ENCODE data around the gene MPPED2. TPM values are rescaled to one million over a fixed set of nuclear protein-coding genes. Genes with fewer than 3 reads are reported as not detected.

Gene MPPED2
- total and polyA plus RNA-seq, 2 of the 13 experiments (the other 11 are each of a cell fraction or from before 2014, with no cell fraction given): not detected

DNA sequence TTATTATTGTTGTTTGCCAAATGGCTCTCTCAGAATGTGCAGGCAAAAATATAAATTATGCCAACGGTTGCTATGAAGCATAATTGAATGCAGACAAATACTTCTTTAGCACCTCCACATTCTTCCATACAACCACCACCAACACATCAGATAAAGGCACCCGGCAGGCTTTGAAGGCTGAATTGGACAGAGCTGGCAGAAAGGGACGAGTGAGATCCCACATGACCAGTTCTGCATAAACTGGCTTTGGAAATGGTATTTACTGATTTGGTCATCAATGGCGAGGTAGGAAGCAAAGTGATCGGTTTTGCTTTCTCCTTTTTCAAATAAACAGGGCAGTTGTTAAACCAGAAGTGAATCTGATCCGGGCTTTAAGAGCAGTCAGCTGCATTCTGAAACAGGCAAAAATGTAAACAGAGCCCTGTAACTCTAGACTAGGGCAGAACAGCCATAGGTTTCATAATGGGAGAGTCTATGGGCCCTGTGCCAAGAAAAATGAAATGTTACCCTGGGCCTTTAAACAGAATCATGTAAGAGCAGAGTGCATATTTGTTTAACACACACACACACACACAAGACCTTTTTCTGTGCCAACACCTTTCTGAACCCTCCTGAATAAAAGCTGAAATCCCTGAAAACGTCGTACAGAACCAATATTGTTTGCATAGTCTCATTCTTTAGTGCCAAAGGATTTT, 97.7 kb downstream of the MPPED2 start (continued):
- TF ChIP-seq, protein P1, sequence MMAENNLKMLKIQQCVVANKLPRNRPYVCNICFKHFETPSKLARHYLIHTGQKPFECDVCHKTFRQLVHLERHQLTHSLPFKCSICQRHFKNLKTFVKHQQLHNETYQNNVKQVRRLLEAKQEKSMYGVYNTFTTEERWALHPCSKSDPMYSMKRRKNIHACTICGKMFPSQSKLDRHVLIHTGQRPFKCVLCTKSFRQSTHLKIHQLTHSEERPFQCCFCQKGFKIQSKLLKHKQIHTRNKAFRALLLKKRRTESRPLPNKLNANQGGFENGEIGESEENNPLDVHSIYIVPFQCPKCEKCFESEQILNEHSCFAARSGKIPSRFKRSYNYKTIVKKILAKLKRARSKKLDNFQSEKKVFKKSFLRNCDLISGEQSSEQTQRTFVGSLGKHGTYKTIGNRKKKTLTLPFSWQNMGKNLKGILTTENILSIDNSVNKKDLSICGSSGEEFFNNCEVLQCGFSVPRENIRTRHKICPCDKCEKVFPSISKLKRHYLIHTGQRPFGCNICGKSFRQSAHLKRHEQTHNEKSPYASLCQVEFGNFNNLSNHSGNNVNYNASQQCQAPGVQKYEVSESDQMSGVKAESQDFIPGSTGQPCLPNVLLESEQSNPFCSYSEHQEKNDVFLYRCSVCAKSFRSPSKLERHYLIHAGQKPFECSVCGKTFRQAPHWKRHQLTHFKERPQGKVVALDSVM (CRISPR knock-in tag; IDR thresholded peaks at IDR 0.05): no peak
- TF ChIP-seq, protein P2, sequence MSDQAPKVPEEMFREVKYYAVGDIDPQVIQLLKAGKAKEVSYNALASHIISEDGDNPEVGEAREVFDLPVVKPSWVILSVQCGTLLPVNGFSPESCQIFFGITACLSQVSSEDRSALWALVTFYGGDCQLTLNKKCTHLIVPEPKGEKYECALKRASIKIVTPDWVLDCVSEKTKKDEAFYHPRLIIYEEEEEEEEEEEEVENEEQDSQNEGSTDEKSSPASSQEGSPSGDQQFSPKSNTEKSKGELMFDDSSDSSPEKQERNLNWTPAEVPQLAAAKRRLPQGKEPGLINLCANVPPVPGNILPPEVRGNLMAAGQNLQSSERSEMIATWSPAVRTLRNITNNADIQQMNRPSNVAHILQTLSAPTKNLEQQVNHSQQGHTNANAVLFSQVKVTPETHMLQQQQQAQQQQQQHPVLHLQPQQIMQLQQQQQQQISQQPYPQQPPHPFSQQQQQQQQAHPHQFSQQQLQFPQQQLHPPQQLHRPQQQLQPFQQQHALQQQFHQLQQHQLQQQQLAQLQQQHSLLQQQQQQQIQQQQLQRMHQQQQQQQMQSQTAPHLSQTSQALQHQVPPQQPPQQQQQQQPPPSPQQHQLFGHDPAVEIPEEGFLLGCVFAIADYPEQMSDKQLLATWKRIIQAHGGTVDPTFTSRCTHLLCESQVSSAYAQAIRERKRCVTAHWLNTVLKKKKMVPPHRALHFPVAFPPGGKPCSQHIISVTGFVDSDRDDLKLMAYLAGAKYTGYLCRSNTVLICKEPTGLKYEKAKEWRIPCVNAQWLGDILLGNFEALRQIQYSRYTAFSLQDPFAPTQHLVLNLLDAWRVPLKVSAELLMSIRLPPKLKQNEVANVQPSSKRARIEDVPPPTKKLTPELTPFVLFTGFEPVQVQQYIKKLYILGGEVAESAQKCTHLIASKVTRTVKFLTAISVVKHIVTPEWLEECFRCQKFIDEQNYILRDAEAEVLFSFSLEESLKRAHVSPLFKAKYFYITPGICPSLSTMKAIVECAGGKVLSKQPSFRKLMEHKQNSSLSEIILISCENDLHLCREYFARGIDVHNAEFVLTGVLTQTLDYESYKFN (CRISPR knock-in tag; conservative IDR thresholded peaks at IDR 0.05): peak; percentile 88
- TF ChIP-seq MAFG (CRISPR knock-in tag; IDR thresholded peaks at IDR 0.05) (no peak), ZNF839 (CRISPR knock-in tag; IDR thresholded peaks at IDR 0.05; ENCODE audit: borderline replicate concordance) (no peak), ZNF775 (CRISPR knock-in tag; IDR thresholded peaks at IDR 0.05; ENCODE audit: borderline replicate concordance) (no peak), SP5 (CRISPR knock-in tag; IDR thresholded peaks at IDR 0.05; ENCODE audit: borderline replicate concordance, low read depth) (no peak), RCOR2 (CRISPR knock-in tag; IDR thresholded peaks at IDR 0.05) (no peak), DNMT1 (CRISPR knock-in tag; IDR thresholded peaks at IDR 0.05) (no peak), NR2F2 (IDR thresholded peaks at IDR 0.05; ENCODE audit: borderline replicate concordance, low read depth) (0 out of 2 replicates have a peak, but pooled peaks have one; percentile 43), YEATS2 (CRISPR knock-in tag; IDR thresholded peaks at IDR 0.05; ENCODE audit: borderline replicate concordance) (peak; percentile 50; the same call in 1 of the 2 replicates), RFX3 (CRISPR knock-in tag; IDR thresholded peaks at IDR 0.05) (no peak), ESRRA (CRISPR knock-in tag; IDR thresholded peaks at IDR 0.05; ENCODE audit: low read depth) (no peak), RBM39 (IDR thresholded peaks at IDR 0.05; ENCODE audit: low read depth, low read length, poor library complexity, severe bottlenecking) (no peak), PLRG1 (conservative IDR thresholded peaks at IDR 0.05) (no peak), KDM5B (CRISPR knock-in tag; IDR thresholded peaks at IDR 0.05; ENCODE audit: borderline replicate concordance) (no peak), ZNF644 (CRISPR knock-in tag; IDR thresholded peaks at IDR 0.05; ENCODE audit: low read depth) (peak; percentile 36; the same call in 1 of the 2 replicates)
- TF ChIP-seq, protein P3, sequence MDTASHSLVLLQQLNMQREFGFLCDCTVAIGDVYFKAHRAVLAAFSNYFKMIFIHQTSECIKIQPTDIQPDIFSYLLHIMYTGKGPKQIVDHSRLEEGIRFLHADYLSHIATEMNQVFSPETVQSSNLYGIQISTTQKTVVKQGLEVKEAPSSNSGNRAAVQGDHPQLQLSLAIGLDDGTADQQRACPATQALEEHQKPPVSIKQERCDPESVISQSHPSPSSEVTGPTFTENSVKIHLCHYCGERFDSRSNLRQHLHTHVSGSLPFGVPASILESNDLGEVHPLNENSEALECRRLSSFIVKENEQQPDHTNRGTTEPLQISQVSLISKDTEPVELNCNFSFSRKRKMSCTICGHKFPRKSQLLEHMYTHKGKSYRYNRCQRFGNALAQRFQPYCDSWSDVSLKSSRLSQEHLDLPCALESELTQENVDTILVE (CRISPR knock-in tag; IDR thresholded peaks at IDR 0.05): 0 out of 2 replicates have a peak, but pooled peaks have one; percentile 27
- TF ChIP-seq, protein P4, sequence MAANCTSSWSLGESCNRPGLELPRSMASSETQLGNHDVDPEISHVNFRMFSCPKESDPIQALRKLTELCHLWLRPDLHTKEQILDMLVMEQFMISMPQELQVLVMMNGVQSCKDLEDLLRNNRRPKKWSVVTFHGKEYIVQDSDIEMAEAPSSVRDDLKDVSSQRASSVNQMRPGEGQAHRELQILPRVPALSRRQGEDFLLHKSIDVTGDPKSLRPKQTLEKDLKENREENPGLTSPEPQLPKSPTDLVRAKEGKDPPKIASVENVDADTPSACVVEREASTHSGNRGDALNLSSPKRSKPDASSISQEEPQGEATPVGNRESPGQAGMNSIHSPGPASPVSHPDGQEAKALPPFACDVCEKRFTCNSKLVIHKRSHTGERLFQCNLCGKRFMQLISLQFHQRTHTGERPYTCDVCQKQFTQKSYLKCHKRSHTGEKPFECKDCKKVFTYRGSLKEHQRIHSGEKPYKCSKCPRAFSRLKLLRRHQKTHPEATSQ (CRISPR knock-in tag; IDR thresholded peaks at IDR 0.05; ENCODE audit: borderline replicate concordance): no peak
- TF ChIP-seq, protein P5, sequence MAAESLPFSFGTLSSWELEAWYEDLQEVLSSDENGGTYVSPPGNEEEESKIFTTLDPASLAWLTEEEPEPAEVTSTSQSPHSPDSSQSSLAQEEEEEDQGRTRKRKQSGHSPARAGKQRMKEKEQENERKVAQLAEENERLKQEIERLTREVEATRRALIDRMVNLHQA (CRISPR knock-in tag; IDR thresholded peaks at IDR 0.05): no peak
- TF ChIP-seq, protein P6, sequence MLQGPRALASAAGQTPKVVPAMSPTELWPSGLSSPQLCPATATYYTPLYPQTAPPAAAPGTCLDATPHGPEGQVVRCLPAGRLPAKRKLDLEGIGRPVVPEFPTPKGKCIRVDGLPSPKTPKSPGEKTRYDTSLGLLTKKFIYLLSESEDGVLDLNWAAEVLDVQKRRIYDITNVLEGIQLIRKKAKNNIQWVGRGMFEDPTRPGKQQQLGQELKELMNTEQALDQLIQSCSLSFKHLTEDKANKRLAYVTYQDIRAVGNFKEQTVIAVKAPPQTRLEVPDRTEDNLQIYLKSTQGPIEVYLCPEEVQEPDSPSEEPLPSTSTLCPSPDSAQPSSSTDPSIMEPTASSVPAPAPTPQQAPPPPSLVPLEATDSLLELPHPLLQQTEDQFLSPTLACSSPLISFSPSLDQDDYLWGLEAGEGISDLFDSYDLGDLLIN (CRISPR knock-in tag; IDR thresholded peaks at IDR 0.05; ENCODE audit: borderline replicate concordance): no peak
